GM12891 (cell line): Measurements from ENCODE around the gene RNU2-63P.

ENCODE experiments used
- POLR2A ChIP-seq: IDR thresholded peaks from 2 replicates; pipeline ENCODE4 v1.6.1; 2011; ENCODE audit warnings: low read depth, low read length, control low read depth
- POLR2AphosphoS5 ChIP-seq: IDR thresholded peaks from 2 replicates; pipeline ENCODE4 v1.6.1; 2011; ENCODE audit warnings: low read depth, low read length, control low read depth

DNA sequence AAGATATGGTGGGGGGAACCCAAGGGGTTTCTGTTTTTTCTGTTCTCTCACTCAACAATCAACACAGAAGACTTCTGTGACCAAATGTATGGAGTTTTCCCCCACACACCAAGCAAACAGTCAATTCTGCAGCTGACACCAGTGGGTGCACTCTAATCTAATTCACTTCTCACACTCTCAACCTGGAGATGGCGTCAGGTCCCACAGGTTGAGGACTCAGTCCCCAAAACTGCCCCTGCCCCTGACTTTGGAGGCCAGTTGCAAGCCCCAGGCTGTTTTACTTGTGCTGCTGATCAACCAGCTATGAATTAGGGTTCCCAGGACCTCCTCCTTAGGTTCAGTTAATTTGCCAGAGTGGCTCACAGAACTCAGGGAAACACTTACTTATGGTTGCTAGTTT is 6.2 kb downstream of the RNU2-63P start:
- TF ChIP-seq POLR2AphosphoS5 (no peak), POLR2A (no peak)
